Measurements from ENCODE around the gene KCNF1. TPM values are rescaled to one million over a fixed set of nuclear protein-coding genes. Genes with fewer than 3 reads are reported as not detected.
A peak's percentile ranks its signal among the peaks of the same experiment; 100 is the strongest.

The KCNF1 gene
- total RNA-seq, 1 donor from 2014 or later = 0.55 TPM

DNA sequence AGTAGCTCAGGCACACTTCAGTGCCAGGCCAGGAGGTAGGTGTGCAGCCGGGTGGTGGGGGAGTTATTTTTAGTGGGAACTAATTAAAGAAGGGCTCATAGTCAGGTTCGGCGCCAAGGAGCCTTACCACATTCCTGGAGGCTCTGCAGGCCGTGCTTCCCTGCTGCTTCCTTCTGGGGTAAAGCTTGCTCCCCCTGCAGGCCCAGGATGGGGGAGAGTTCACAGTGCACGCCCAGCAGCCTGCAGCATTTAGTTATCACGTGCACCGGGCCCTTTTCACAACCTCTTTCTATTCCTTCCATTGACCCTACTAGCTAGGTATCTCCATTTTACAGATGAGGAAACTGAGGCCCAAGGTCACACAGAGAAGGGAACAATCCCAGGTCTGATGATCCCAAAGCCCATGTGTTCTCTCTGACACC lies 2.5 kb downstream of the KCNF1 start:
- peaks cover 62% of the 10 kb centered on the region for H3K27me3 Mint-ChIP-seq
- H3K4me1 Mint-ChIP-seq (ENCODE audit: low read depth) = peaks cover 5% of the 10 kb centered on the region
- H3K27ac Mint-ChIP-seq = no peak overlapping the region
- H3K9me3 Mint-ChIP-seq (ENCODE audit: low read depth) = no peaks in the 10 kb centered on the region
- no peak overlapping the region for H3K4me3 Mint-ChIP-seq (ENCODE audit: low read depth)
- no peak for DNase-seq (ENCODE audit: low spot score, unreplicated experiment)
- no peaks in the 10 kb centered on the region for H3K36me3 Mint-ChIP-seq (ENCODE audit: insufficient read depth)
- TF ChIP-seq, protein P1, sequence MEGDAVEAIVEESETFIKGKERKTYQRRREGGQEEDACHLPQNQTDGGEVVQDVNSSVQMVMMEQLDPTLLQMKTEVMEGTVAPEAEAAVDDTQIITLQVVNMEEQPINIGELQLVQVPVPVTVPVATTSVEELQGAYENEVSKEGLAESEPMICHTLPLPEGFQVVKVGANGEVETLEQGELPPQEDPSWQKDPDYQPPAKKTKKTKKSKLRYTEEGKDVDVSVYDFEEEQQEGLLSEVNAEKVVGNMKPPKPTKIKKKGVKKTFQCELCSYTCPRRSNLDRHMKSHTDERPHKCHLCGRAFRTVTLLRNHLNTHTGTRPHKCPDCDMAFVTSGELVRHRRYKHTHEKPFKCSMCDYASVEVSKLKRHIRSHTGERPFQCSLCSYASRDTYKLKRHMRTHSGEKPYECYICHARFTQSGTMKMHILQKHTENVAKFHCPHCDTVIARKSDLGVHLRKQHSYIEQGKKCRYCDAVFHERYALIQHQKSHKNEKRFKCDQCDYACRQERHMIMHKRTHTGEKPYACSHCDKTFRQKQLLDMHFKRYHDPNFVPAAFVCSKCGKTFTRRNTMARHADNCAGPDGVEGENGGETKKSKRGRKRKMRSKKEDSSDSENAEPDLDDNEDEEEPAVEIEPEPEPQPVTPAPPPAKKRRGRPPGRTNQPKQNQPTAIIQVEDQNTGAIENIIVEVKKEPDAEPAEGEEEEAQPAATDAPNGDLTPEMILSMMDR (IDR thresholded peaks at IDR 0.05; ENCODE audit: unreplicated experiment) = peak; percentile 35

DNA sequence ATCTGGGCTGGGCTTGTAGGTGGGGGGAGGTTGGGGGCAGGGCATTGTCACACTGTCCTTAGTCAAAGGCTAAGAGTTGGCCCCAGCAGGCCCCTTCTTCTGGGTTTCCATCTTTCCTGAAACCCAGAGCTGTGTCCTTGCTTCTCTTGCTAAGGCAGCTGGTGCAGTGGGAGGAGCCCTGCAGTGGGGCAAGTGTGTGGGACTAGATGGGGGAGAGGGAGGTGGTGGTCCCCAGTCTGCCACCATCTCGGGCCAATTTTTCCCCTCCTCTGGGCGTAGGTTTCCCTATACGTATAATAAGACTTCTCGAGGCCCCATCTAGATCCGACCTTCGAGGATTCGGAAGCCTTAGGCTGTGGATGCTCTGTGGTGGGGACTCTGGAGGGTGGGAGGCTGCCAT lies 3.5 kb downstream of the KCNF1 start:
- TF ChIP-seq, protein P1 (IDR thresholded peaks at IDR 0.05; ENCODE audit: unreplicated experiment) = no peak
- Mint-ChIP-seq H3K27ac (no peak overlapping the region), H3K4me1 (ENCODE audit: low read depth) (peaks cover 3% of the 10 kb centered on the region), H3K9me3 (ENCODE audit: low read depth) (no peaks in the 10 kb centered on the region), H3K4me3 (ENCODE audit: low read depth) (no peak overlapping the region), H3K36me3 (ENCODE audit: insufficient read depth) (no peaks in the 10 kb centered on the region), H3K27me3 (peaks cover 54% of the 10 kb centered on the region)
- no peak for DNase-seq (ENCODE audit: low spot score, unreplicated experiment)

DNA sequence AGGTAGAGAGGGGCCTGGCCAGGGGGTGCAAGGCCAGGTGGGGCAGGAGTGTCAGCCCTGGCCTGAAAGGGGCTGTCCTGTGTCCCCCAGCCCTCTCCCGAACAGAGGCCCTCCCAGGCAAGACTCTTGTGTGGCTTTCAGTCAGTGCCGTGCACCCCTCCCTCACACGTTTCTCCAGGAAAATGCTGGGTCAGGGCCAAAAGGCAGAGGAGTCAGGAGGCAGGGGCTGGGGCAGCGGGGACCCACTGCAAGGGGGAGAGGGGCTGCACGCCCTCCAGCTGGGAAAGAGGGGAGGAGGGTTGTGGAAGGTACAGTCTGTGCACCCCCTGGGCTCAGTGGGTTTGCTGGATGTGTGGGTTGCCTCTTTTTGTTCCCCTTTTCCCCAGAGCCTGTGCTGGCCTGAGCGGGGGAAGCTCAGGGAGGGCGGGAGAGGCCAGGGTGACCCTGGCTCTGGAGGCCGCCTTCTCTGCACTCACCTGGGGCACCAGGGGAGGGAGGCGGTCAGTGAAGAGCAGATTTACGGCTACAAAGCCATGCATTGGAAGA lies 4.1 kb downstream of the KCNF1 start:
- no peak overlapping the region for H3K4me3 Mint-ChIP-seq (ENCODE audit: low read depth)
- H3K9me3 Mint-ChIP-seq (ENCODE audit: low read depth) = no peaks in the 10 kb centered on the region
- peaks cover 50% of the 10 kb centered on the region for H3K27me3 Mint-ChIP-seq
- DNase-seq (ENCODE audit: low spot score, unreplicated experiment) = no peak
- H3K4me1 Mint-ChIP-seq (ENCODE audit: low read depth) = peaks cover 3% of the 10 kb centered on the region
- no peak overlapping the region for H3K27ac Mint-ChIP-seq
- H3K36me3 Mint-ChIP-seq (ENCODE audit: insufficient read depth) = no peaks in the 10 kb centered on the region
- TF ChIP-seq, protein P1 (IDR thresholded peaks at IDR 0.05; ENCODE audit: unreplicated experiment) = no peak

DNA sequence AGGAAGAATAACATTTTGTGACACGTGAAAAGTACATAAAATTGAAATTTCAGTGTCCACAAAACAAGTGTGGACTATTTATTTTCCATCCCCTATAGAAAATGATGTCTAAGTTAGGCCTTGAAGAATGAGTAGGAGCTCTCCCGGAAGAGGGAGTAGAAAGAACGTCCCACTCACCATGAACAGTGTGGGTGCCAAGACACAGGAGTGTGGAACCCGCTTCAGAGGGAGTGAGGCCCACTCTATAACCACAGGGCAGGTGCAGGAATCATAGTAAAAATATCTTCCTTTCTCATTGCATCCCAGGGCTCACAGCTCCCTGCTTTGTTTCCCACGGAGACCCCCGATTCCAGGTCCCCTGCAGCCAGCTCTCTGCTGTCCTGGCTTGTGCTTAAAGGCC lies 5.2 kb downstream of the KCNF1 start:
- Mint-ChIP-seq H3K9me3 (ENCODE audit: low read depth) (no peaks in the 10 kb centered on the region), H3K36me3 (ENCODE audit: insufficient read depth) (no peaks in the 10 kb centered on the region), H3K4me3 (ENCODE audit: low read depth) (no peak overlapping the region), H3K27ac (no peak overlapping the region), H3K4me1 (ENCODE audit: low read depth) (no peaks in the 10 kb centered on the region), H3K27me3 (peaks cover 48% of the 10 kb centered on the region)
- TF ChIP-seq, protein P1 (IDR thresholded peaks at IDR 0.05; ENCODE audit: unreplicated experiment) = no peak
- DNase-seq (ENCODE audit: low spot score, unreplicated experiment) = no peak

DNA sequence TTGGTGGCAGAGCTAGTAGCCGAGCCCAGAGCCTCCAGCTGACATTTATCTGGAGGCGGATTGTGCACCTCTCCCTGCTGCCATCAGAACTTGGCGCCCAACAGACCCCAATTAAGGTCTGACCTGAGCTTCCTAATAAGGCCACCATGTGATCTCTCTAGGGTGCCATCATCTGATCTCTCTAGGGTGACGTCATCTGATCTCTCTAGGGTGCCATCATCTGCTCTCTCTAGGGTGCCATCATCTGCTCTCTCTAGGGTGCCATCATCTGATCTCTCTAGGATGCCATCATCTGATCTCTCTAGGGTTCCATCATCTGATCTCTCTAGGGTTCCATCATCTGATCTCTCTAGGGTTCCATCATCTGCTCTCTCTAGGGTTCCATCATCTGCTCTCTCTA lies 6.2 kb downstream of the KCNF1 start:
- Mint-ChIP-seq H3K4me1 (ENCODE audit: low read depth) (no peaks in the 10 kb centered on the region), H3K4me3 (ENCODE audit: low read depth) (no peak overlapping the region), H3K27me3 (peaks cover 45% of the 10 kb centered on the region), H3K36me3 (ENCODE audit: insufficient read depth) (no peaks in the 10 kb centered on the region), H3K27ac (no peak overlapping the region), H3K9me3 (ENCODE audit: low read depth) (no peaks in the 10 kb centered on the region)
- TF ChIP-seq, protein P1 (IDR thresholded peaks at IDR 0.05; ENCODE audit: unreplicated experiment) = no peak
- DNase-seq (ENCODE audit: low spot score, unreplicated experiment) = no peak
